HepG2 (cell line): ENCODE measurements around the gene UBR4. TPM values are rescaled to one million over a fixed set of nuclear protein-coding genes. Genes with fewer than 3 reads are reported as not detected.

Experiments
- ATAC-seq: fragments of 200-7000 bp; cut with Tn5 transposase; 3 replicates; pipeline ENCODE4 v1.9.1; 2020; ENCODE audit warnings: mild to moderate bottlenecking, moderate library complexity
- BruUV-seq: library from RNA; stranded (reverse); fragments of 400-500 nt; replicated peaks from 2 replicates; lab custom pipeline; 2021; lab: Mats Ljungman, UMichigan
- CTCF ChIA-PET: fragments of 300-600 bp; formaldehyde crosslinking; extraction: SDS; loops from one replicate; lab custom pipeline; 2021; ENCODE audit warnings: low total read pairs, inconsistent platforms, low intra/inter-chr PET ratio; lab: Yijun Ruan, JAX
- POLR2A ChIA-PET: fragments of 350-600 bp; sonication (Branson Sonifier 250); formaldehyde crosslinking; loops from one replicate; lab custom pipeline; 2020; ENCODE audit warnings: antibody characterized with exemption, inconsistent platforms; lab: Yijun Ruan, JAX
- DNase-seq: peaks from one replicate; pipeline ENCODE4 v3.0.0-alpha.2; 2015; ENCODE audit warnings: low spot score
- FAIRE-seq: peaks from 3 replicates; lab custom pipeline; 2011; peaks lifted over from hg19 to GRCh38; lab: Jason Lieb, UNC
- H2AFZ ChIP-seq: one replicate; pipeline ENCODE4 v1.6.1; 2011; ENCODE audit warnings: low read length, inconsistent platforms
- H3K27ac ChIP-seq: fragments of 300-600 bp; 3 replicates; pipeline ENCODE4 v1.8.0; 2011; ENCODE audit warnings: mixed run types, mild to moderate bottlenecking, mixed read lengths, low read length, inconsistent platforms; ENCODE audit not compliant: insufficient read depth; ENCODE audit errors: extremely low read length
- H3K27me3 ChIP-seq, 2 experiments: fragments of 200-600 bp in 1 of 2; 2 replicates in 1 of 2; 3 replicates in 1 of 2; pipeline versions ENCODE4 v1.6.0 to v1.8.0; 2011; ENCODE audit warnings: low read length in 2 of 2, mild to moderate bottlenecking in 2 of 2, moderate library complexity in 2 of 2, inconsistent platforms in 1 of 2; ENCODE audit not compliant: insufficient read depth in 2 of 2, control insufficient read depth in 1 of 2
- H3K36me3 ChIP-seq, 2 experiments: fragments of 200-600 bp in 1 of 2; replicated peaks in 1 of 2; 2 replicates in 1 of 2; 3 replicates in 1 of 2; pipeline versions ENCODE4 v1.5.1 to v1.8.0; 2011; ENCODE audit warnings: low read length in 2 of 2, inconsistent platforms in 1 of 2; ENCODE audit not compliant: insufficient read depth in 2 of 2, control insufficient read depth in 1 of 2
- H3K4me1 ChIP-seq: 2 replicates; pipeline ENCODE4 v1.5.1; 2012; ENCODE audit warnings: low read length, inconsistent platforms; ENCODE audit not compliant: insufficient read depth
- H3K4me2 ChIP-seq: 2 replicates; pipeline ENCODE4 v1.6.0; 2011; ENCODE audit warnings: low read depth, low read length, inconsistent platforms
- H3K4me3 ChIP-seq, 3 experiments: fragments of 200-600 bp in 1 of 3; sonication (generic), shearing (Covaris generic) in 1 of 3; replicated peaks in 1 of 3; 2 replicates each; pipeline ENCODE4 v1.5.1; 2011 to 2016; ENCODE audit warnings: low read length in 3 of 3, inconsistent platforms in 2 of 3, low read depth in 2 of 3, mild to moderate bottlenecking in 2 of 3, control low read depth in 1 of 3, mixed read lengths in 1 of 3; ENCODE audit not compliant: insufficient read depth in 1 of 3
- H3K79me2 ChIP-seq: one replicate; pipeline ENCODE4 v1.6.1; 2011; ENCODE audit warnings: low read length, inconsistent platforms; ENCODE audit not compliant: insufficient read depth
- H3K9ac ChIP-seq: 2 replicates; pipeline ENCODE4 v1.6.0; 2011; ENCODE audit warnings: mild to moderate bottlenecking, low read depth, low read length, inconsistent platforms; ENCODE audit not compliant: insufficient read depth
- H3K9me3 ChIP-seq: 2 replicates; pipeline ENCODE4 v1.5.1; 2012; ENCODE audit warnings: mild to moderate bottlenecking, low read length
- H4K20me1 ChIP-seq: 2 replicates; pipeline ENCODE4 v1.6.0; 2011; ENCODE audit warnings: inconsistent platforms, mild to moderate bottlenecking, low read length, moderate library complexity; ENCODE audit not compliant: insufficient read depth
- CREB1 ChIP-seq, 2 experiments: fragments of 450-650 bp in 1 of 2; IDR thresholded peaks; 2 replicates each; pipeline ENCODE4 v1.6.1; 2016 to 2017; ENCODE audit warnings: control low read depth in 1 of 2, mild to moderate bottlenecking in 1 of 2, missing compliant biosample characterization in 1 of 2, missing genetic modification characterization in 1 of 2
- CREM ChIP-seq, 2 experiments: sonication (generic) in 1 of 2; formaldehyde crosslinking in 1 of 2; IDR thresholded peaks; 2 replicates each; pipeline versions ENCODE4 v1.4.0 to v1.6.1; 2016 to 2020; ENCODE audit warnings: antibody characterized with exemption in 1 of 2, mild to moderate bottlenecking in 1 of 2, missing genetic modification reagents in 1 of 2
- EED ChIP-seq: sonication (generic); formaldehyde crosslinking; IDR thresholded peaks from 2 replicates; pipeline ENCODE4 v1.5.0; 2020; ENCODE audit warnings: mild to moderate bottlenecking, missing genetic modification reagents
- ERF ChIP-seq: IDR thresholded peaks from 2 replicates; pipeline ENCODE4 v1.6.1; 2018; ENCODE audit warnings: missing biosample characterization, missing genetic modification reagents
- HDAC1 ChIP-seq: sonication (generic); formaldehyde crosslinking; IDR thresholded peaks from 2 replicates; pipeline ENCODE4 v1.5.1; 2020; ENCODE audit warnings: mild to moderate bottlenecking, missing genetic modification reagents
- ISX ChIP-seq: sonication (generic); formaldehyde crosslinking; conservative IDR thresholded peaks from 2 replicates; pipeline ENCODE4 v1.5.0; 2020; ENCODE audit warnings: missing genetic modification reagents
- KLF16 ChIP-seq, 2 experiments: sonication (generic) in 1 of 2; formaldehyde crosslinking in 1 of 2; IDR thresholded peaks; 2 replicates each; pipeline versions ENCODE4 v1.6.1 to v1.8.0; 2016 to 2023; ENCODE audit warnings: missing genetic modification reagents in 2 of 2, missing compliant biosample characterization in 1 of 2
- MAFK ChIP-seq, 2 experiments: IDR thresholded peaks in 1 of 2; conservative IDR thresholded peaks in 1 of 2; 2 replicates each; pipeline ENCODE4 v1.6.1; 2011; ENCODE audit warnings: improper control_type of control experiment in 2 of 2, low read length in 2 of 2
- MTF1 ChIP-seq: sonication (generic); formaldehyde crosslinking; IDR thresholded peaks from 2 replicates; pipeline ENCODE4 v1.5.0; 2020; ENCODE audit warnings: missing genetic modification reagents
- NFE2L2 ChIP-seq: fragments of 150-350 bp; IDR thresholded peaks from 2 replicates; pipeline ENCODE4 v1.6.1; 2014; ENCODE audit warnings: low read length
- SNAPC5 ChIP-seq: sonication (generic); formaldehyde crosslinking; IDR thresholded peaks from 2 replicates; pipeline ENCODE4 v1.8.1; 2023; ENCODE audit warnings: mild to moderate bottlenecking, missing genetic modification reagents, borderline replicate concordance
- SSRP1 ChIP-seq: IDR thresholded peaks from 2 replicates; pipeline ENCODE4 v1.6.1; 2016; ENCODE audit warnings: control low read depth
- XBP1 ChIP-seq: sonication (generic); formaldehyde crosslinking; IDR thresholded peaks from 2 replicates; pipeline ENCODE4 v1.5.0; 2020; ENCODE audit warnings: missing genetic modification reagents
- ZBTB2 ChIP-seq: sonication (generic); formaldehyde crosslinking; IDR thresholded peaks from 2 replicates; pipeline ENCODE4 v1.8.0; 2022; ENCODE audit warnings: low read depth, missing genetic modification reagents
- ZNF274 ChIP-seq: sonication (generic); formaldehyde crosslinking; IDR thresholded peaks from 2 replicates; pipeline ENCODE4 v1.5.1; 2020; ENCODE audit warnings: mild to moderate bottlenecking, missing genetic modification reagents
- ZNF337 ChIP-seq: sonication (generic); formaldehyde crosslinking; IDR thresholded peaks from 2 replicates; pipeline ENCODE4 v1.5.1; 2020; ENCODE audit warnings: missing genetic modification reagents, low read depth, mild to moderate bottlenecking, borderline replicate concordance
- ZNF501 ChIP-seq: sonication (generic); formaldehyde crosslinking; IDR thresholded peaks from 2 replicates; pipeline ENCODE4 v1.5.1; 2020; ENCODE audit warnings: mild to moderate bottlenecking, moderate library complexity, missing genetic modification reagents
- WGBS: methylation state at CpG from one replicate; pipeline ENCODE4 v1.1.6; 2017; ENCODE audit warnings: low lambda C conversion rate; 5-methylcytosine and 5-hydroxymethylcytosine counted together
- in situ Hi-C: cut with HindIII; loops from 2 replicates; pipeline ENCODE4 v1.10.0; 2017; ENCODE audit warnings: low pct_unique_long_range_greater_than_20kb; ENCODE audit not compliant: extremely low pct_ligation_motif_present
- intact Hi-C: fragments of 100-400 bp; cut with micrococcal nuclease; formaldehyde crosslinking; loops from one replicate; pipeline ENCODE4 v1.10.0; 2022; ENCODE audit not compliant: unreplicated experiment
- polyA plus RNA-seq, 8 experiments: library from polyadenylated mRNA; depleted of rRNA in 3 of 8; stranded (reverse) in 7 of 8; unstranded in 1 of 8; fragments of >200 nt; fragmentation: Illumina TruSeq in 4 of 8; extraction: Trizol in 4 of 8; gene quantifications; 2 replicates each; pipeline versions ENCODE4 v1.2.1 to v1.2.3, GENCODE V29; 2011 to 2016; ENCODE audit warnings: low read depth in 4 of 8, missing spikeins in 1 of 8, mixed read lengths in 1 of 8; ENCODE audit not compliant: insufficient read depth in 1 of 8
- total RNA-seq, 5 experiments: library from RNA; depleted of rRNA; stranded (reverse); fragments of >200 nt; fragmentation: Illumina TruSeq; extraction: Trizol; gene quantifications; 2 replicates each; pipeline ENCODE4 v1.2.3, GENCODE V29; 2016; ENCODE audit warnings: low read depth in 1 of 5

The UBR4 gene
- total and polyA plus RNA-seq, 2 of the 13 experiments (the other 11 are each of a cell fraction or from before 2014, with no cell fraction given): 59.1 to 106 TPM

- no TSS peak for BruUV-seq
- intact Hi-C loops: loop anchor here (2.0 to 5.0 kb wide), 2 partner anchors 30 to 54 kb away; no protein-coding TSS in a partner anchor
- Histone ChIP-seq H3K79me2 (no peaks in the 10 kb centered on the region), H3K9ac (no peak overlapping the region), H3K9me3 (no peaks in the 10 kb centered on the region), H3K4me1 (peaks cover 84% of the 10 kb centered on the region), H3K27ac (no peak overlapping the region), H3K4me2 (peak overlapping the region; percentile 69), H3K4me3 (no peak overlapping the region; a peak in 1 of 6 replicates), H2AFZ (no peak overlapping the region), H4K20me1 (no peaks in the 10 kb centered on the region), H3K36me3 (no peaks in the 10 kb centered on the region), H3K27me3 (peaks cover 0 to 8% of the 10 kb centered on the region in 2 experiments; a peak in 2 of 5 replicates)
- no peak for DNase-seq
- in situ Hi-C loops: no loop called here
- TF ChIP-seq KLF16 (CRISPR knock-in tag; IDR thresholded peaks at IDR 0.05): no peak
- TF ChIP-seq ERF: no peak
- 0 out of 4 replicates have a peak, but pooled peaks of 1 of the 2 experiments have one; percentile 1 for TF ChIP-seq MAFK (conservative IDR thresholded peaks at IDR 0.05 in 1 of 2, IDR thresholded peaks at IDR 0.05 in 1 of 2; ENCODE audit: low read length in 2 of 2)
- TF ChIP-seq ISX: no peak
- no peak for TF ChIP-seq CREB1 (IDR thresholded peaks at IDR 0.05)
- 0 out of 2 replicates have a peak, but pooled peaks have one; percentile 7 for TF ChIP-seq CREB1 (CRISPR knock-in tag; IDR thresholded peaks at IDR 0.05)
- no peak for TF ChIP-seq ZBTB2 (CRISPR knock-in tag)
- TF ChIP-seq SSRP1 (CRISPR knock-in tag): no peak
- TF ChIP-seq NFE2L2: peak; percentile 44
- TF ChIP-seq CREM (IDR thresholded peaks at IDR 0.05): no peak
- TF ChIP-seq CREM (CRISPR knock-in tag; IDR thresholded peaks at IDR 0.05): no peak
- no peak for TF ChIP-seq MTF1 (CRISPR knock-in tag)
- no peak for TF ChIP-seq EED (CRISPR knock-in tag)
- no peak for TF ChIP-seq HDAC1 (CRISPR knock-in tag)
- TF ChIP-seq ZNF337: no peak
- TF ChIP-seq XBP1 (CRISPR knock-in tag): no peak
- TF ChIP-seq ZNF501: no peak
- peak; percentile 31; the same call in 1 of the 2 replicates for TF ChIP-seq ZNF274 (CRISPR knock-in tag)
- TF ChIP-seq SNAPC5 (CRISPR knock-in tag): no peak
- 43% methylated on average over 10 of the region's 14 CpGs for WGBS
- FAIRE-seq: no peak
- POLR2A ChIA-PET: interaction anchor here (1.1 to 1.3 kb wide), 2 partner anchors 11 to 14 kb away, joined by 3 read pairs; no protein-coding TSS in a partner anchor
- no peak for ATAC-seq
- CTCF ChIA-PET: interaction anchor here (1.4 kb wide), 1 partner anchor 153 kb away, joined by 3 read pairs; no protein-coding TSS in a partner anchor
These were observed 143.7 kb downstream of the UBR4 start for GRCh38 chr1:19066248-19066873.
